ENCODE results near the gene GNAL.

The GNAL gene

DNA sequence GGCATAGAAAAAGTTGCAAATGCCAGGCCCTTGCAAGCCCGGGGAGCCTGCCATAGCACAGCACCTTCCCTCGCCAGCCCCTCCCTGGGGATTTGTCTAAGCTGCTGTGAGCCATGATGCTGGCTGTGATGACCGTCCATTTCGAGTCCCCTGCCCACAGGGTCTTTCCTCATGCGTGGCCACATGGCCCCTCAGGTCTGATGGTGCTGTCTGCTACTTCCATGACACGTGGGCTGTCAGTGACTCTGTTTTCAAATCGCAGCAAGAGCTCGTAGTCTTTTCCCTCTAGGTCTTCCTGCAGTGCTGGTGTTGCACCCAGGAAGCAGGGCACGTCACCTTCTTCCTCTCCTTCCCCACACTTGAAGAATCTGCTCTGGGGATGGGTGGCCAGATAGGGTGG is 15.5 kb upstream of the GNAL start:
- Histone ChIP-seq H3K27ac (ENCODE audit: low read depth, low read length) (no peak overlapping the region), H3K4me3 (ENCODE audit: low read length) (no peak overlapping the region), H3F3A (ENCODE audit: control insufficient read depth, insufficient read depth) (no peaks in the 10 kb centered on the region), H3K4me1 (ENCODE audit: control insufficient read depth, low read length) (peaks cover 15% of the 10 kb centered on the region), H3K4me2 (ENCODE audit: low read length) (no peak overlapping the region), H3K36me3 (ENCODE audit: control insufficient read depth, low read length) (no peaks in the 10 kb centered on the region), H3K9me3 (ENCODE audit: control insufficient read depth, insufficient read depth, low read length) (no peaks in the 10 kb centered on the region), H3K27me3 (ENCODE audit: control insufficient read depth, low read length) (no peaks in the 10 kb centered on the region), H4K20me1 (ENCODE audit: control insufficient read depth, insufficient read depth, low read depth, low read length) (no peaks in the 10 kb centered on the region), H3K79me2 (ENCODE audit: control insufficient read depth, low read length) (no peaks in the 10 kb centered on the region), H3K9me2 (replicated peaks; ENCODE audit: control insufficient read depth, low read length) (no peaks in the 10 kb centered on the region)
- no peak for TF ChIP-seq EZH2phosphoT487 (IDR thresholded peaks at IDR 0.05; ENCODE audit: borderline replicate concordance, low read length)
- TF ChIP-seq, protein P1, sequence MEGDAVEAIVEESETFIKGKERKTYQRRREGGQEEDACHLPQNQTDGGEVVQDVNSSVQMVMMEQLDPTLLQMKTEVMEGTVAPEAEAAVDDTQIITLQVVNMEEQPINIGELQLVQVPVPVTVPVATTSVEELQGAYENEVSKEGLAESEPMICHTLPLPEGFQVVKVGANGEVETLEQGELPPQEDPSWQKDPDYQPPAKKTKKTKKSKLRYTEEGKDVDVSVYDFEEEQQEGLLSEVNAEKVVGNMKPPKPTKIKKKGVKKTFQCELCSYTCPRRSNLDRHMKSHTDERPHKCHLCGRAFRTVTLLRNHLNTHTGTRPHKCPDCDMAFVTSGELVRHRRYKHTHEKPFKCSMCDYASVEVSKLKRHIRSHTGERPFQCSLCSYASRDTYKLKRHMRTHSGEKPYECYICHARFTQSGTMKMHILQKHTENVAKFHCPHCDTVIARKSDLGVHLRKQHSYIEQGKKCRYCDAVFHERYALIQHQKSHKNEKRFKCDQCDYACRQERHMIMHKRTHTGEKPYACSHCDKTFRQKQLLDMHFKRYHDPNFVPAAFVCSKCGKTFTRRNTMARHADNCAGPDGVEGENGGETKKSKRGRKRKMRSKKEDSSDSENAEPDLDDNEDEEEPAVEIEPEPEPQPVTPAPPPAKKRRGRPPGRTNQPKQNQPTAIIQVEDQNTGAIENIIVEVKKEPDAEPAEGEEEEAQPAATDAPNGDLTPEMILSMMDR (IDR thresholded peaks at IDR 0.05; ENCODE audit: low read depth, low read length, poor library complexity, severe bottlenecking) = no peak

DNA sequence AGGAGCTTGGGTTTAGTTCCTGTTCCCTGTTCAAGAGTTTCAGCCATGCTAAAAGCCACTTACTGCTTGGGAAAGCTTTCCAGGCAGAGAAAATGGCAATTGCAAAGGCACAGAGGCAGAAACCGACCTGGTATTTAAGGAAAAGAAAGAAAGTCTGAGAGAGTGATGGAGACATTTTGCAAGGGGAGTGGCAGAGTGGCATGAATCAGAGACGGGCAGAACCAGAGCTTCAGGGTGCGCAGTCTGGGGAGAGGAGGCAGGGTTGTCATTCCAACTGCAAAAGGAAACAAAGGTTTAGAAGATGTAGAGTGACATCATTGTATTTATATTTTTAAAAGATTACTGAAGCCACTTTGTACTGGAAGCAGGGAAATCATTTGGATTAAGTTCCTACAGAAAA is 14.9 kb upstream of the GNAL start:
- Histone ChIP-seq H3F3A (ENCODE audit: control insufficient read depth, insufficient read depth) (no peaks in the 10 kb centered on the region), H3K4me1 (ENCODE audit: control insufficient read depth, low read length) (peaks cover 12% of the 10 kb centered on the region), H3K27me3 (ENCODE audit: control insufficient read depth, low read length) (no peaks in the 10 kb centered on the region), H3K9me2 (replicated peaks; ENCODE audit: control insufficient read depth, low read length) (no peaks in the 10 kb centered on the region), H3K79me2 (ENCODE audit: control insufficient read depth, low read length) (no peaks in the 10 kb centered on the region), H3K27ac (ENCODE audit: low read depth, low read length) (no peak overlapping the region), H4K20me1 (ENCODE audit: control insufficient read depth, insufficient read depth, low read depth, low read length) (no peaks in the 10 kb centered on the region), H3K4me3 (ENCODE audit: low read length) (no peak overlapping the region), H3K36me3 (ENCODE audit: control insufficient read depth, low read length) (no peaks in the 10 kb centered on the region), H3K9me3 (ENCODE audit: control insufficient read depth, insufficient read depth, low read length) (no peaks in the 10 kb centered on the region), H3K4me2 (ENCODE audit: low read length) (no peak overlapping the region)
- TF ChIP-seq EZH2phosphoT487 (IDR thresholded peaks at IDR 0.05; ENCODE audit: borderline replicate concordance, low read length) = no peak
- TF ChIP-seq, protein P1 (IDR thresholded peaks at IDR 0.05; ENCODE audit: low read depth, low read length, poor library complexity, severe bottlenecking) = no peak

DNA sequence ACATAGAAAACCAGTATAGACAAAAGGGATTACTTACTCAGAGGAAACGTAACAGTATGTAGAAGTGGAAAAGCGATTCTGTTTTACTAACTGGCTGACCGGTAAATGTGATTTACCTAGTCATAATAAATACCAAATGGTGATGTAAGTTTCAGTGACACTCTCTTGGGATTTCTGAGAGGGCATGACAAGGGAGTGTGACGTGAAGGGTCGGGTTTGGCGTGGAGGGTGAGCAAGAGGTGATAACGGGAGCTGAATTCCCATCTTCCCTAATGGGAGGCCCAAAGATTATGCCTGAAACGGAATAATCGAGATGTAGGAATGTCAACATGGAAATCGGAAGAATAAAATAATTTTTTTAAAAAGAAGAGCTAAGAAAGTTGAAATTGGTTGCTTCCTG is 12.7 kb upstream of the GNAL start:
- Histone ChIP-seq H3K27me3 (ENCODE audit: control insufficient read depth, low read length) (no peaks in the 10 kb centered on the region), H3F3A (ENCODE audit: control insufficient read depth, insufficient read depth) (no peaks in the 10 kb centered on the region), H3K4me2 (ENCODE audit: low read length) (no peak overlapping the region), H3K27ac (ENCODE audit: low read depth, low read length) (no peak overlapping the region), H3K4me3 (ENCODE audit: low read length) (no peak overlapping the region), H3K36me3 (ENCODE audit: control insufficient read depth, low read length) (no peaks in the 10 kb centered on the region), H3K9me3 (ENCODE audit: control insufficient read depth, insufficient read depth, low read length) (no peaks in the 10 kb centered on the region), H3K79me2 (ENCODE audit: control insufficient read depth, low read length) (no peaks in the 10 kb centered on the region), H4K20me1 (ENCODE audit: control insufficient read depth, insufficient read depth, low read depth, low read length) (no peaks in the 10 kb centered on the region), H3K9me2 (replicated peaks; ENCODE audit: control insufficient read depth, low read length) (no peaks in the 10 kb centered on the region), H3K4me1 (ENCODE audit: control insufficient read depth, low read length) (no peaks in the 10 kb centered on the region; the same call in 1 of the 2 replicates)
- no peak for TF ChIP-seq EZH2phosphoT487 (IDR thresholded peaks at IDR 0.05; ENCODE audit: borderline replicate concordance, low read length)
- TF ChIP-seq, protein P1 (IDR thresholded peaks at IDR 0.05; ENCODE audit: low read depth, low read length, poor library complexity, severe bottlenecking) = no peak

- no peak overlapping the region for H3K4me3 ChIP-seq (ENCODE audit: low read length)
- TF ChIP-seq, protein P1 (IDR thresholded peaks at IDR 0.05; ENCODE audit: low read depth, low read length, poor library complexity, severe bottlenecking) = no peak
- no peak for TF ChIP-seq EZH2phosphoT487 (IDR thresholded peaks at IDR 0.05; ENCODE audit: borderline replicate concordance, low read length)
- no peaks in the 10 kb centered on the region for H4K20me1 ChIP-seq (ENCODE audit: control insufficient read depth, insufficient read depth, low read depth, low read length)
- no peaks in the 10 kb centered on the region for H3K79me2 ChIP-seq (ENCODE audit: control insufficient read depth, low read length)
- H3K27ac ChIP-seq (ENCODE audit: low read depth, low read length) = no peak overlapping the region
- H3K4me1 ChIP-seq (ENCODE audit: control insufficient read depth, low read length) = no peaks in the 10 kb centered on the region; the same call in 1 of the 2 replicates
- H3K9me2 ChIP-seq (replicated peaks; ENCODE audit: control insufficient read depth, low read length) = no peaks in the 10 kb centered on the region
- no peaks in the 10 kb centered on the region for H3F3A ChIP-seq (ENCODE audit: control insufficient read depth, insufficient read depth)
- no peaks in the 10 kb centered on the region for H3K9me3 ChIP-seq (ENCODE audit: control insufficient read depth, insufficient read depth, low read length)
- H3K27me3 ChIP-seq (ENCODE audit: control insufficient read depth, low read length) = no peaks in the 10 kb centered on the region
- no peaks in the 10 kb centered on the region for H3K36me3 ChIP-seq (ENCODE audit: control insufficient read depth, low read length)
- no peak overlapping the region for H3K4me2 ChIP-seq (ENCODE audit: low read length)
Measured at GRCh38 chr18:11676867-11677266, 12.2 kb upstream of the GNAL start.

All from DOHH2 (cell line).